GM19395 (cell line): ENCODE measurements around the gene SNX9.
A peak's percentile ranks its signal among the peaks of the same experiment; 100 is the strongest.
"Not testable (repeated sequence)": the region's sequence is repeated elsewhere in the genome, so short reads cannot be mapped to it uniquely, and the experiment has no call there.

ENCODE experiments used
- ATAC-seq: cut with Tn5 transposase; IDR thresholded peaks from one replicate; pipeline ENCODE4 v1.9.1; 2021; ENCODE audit warnings: mild to moderate bottlenecking, moderate library complexity; ENCODE audit not compliant: unreplicated experiment

Gene SNX9

GRCh38 chr6:157880534-157880933 lies 57.5 kb downstream of the SNX9 start:
- no peak for ATAC-seq

GRCh38 chr6:157881342-157881741 lies 58.3 kb downstream of the SNX9 start:
- ATAC-seq = no peak

- ATAC-seq = no peak
Observed at GRCh38 chr6:157884756-157885155, 61.7 kb downstream of the SNX9 start.

GRCh38 chr6:157885211-157885788 lies 62.3 kb downstream of the SNX9 start:
- no peak for ATAC-seq

- no peak for ATAC-seq
Observed at GRCh38 chr6:157885876-157886275, 62.8 kb downstream of the SNX9 start.

GRCh38 chr6:157887892-157888291 lies 64.8 kb downstream of the SNX9 start:
- ATAC-seq = no peak

GRCh38 chr6:157891544-157892362 lies 68.7 kb downstream of the SNX9 start:
- ATAC-seq = no peak

- no peak for ATAC-seq
Observed at GRCh38 chr6:157892363-157892877, 69.4 kb downstream of the SNX9 start.

- ATAC-seq = no peak
Observed at GRCh38 chr6:157893238-157893637, 70.2 kb downstream of the SNX9 start.

GRCh38 chr6:157895585-157895984 lies 72.5 kb downstream of the SNX9 start:
- ATAC-seq = no peak

GRCh38 chr6:157896932-157897331 lies 73.9 kb downstream of the SNX9 start:
- no peak for ATAC-seq

- ATAC-seq = no peak
Observed at GRCh38 chr6:157898169-157898568, 75.1 kb downstream of the SNX9 start.

- no peak for ATAC-seq
Observed at GRCh38 chr6:157898640-157899039, 75.6 kb downstream of the SNX9 start.

- not testable (repeated sequence) for ATAC-seq
Observed at GRCh38 chr6:157900262-157900661, 77.2 kb downstream of the SNX9 start.

GRCh38 chr6:157900751-157901150 lies 77.7 kb downstream of the SNX9 start:
- ATAC-seq = not testable (repeated sequence)

GRCh38 chr6:157904999-157905398 lies 82.0 kb downstream of the SNX9 start:
- ATAC-seq = no peak

GRCh38 chr6:157905590-157906342 lies 82.7 kb downstream of the SNX9 start:
- no peak for ATAC-seq

- ATAC-seq = no peak
Observed at GRCh38 chr6:157906537-157907061, 83.6 kb downstream of the SNX9 start.

- no peak for ATAC-seq
Observed at GRCh38 chr6:157907651-157908050, 84.6 kb downstream of the SNX9 start.

GRCh38 chr6:157908369-157909281 lies 85.6 kb downstream of the SNX9 start:
- peak; percentile 77 for ATAC-seq
